PC-9 (cell line): Measurements from ENCODE around the gene RSPH1. TPM values are rescaled to one million over a fixed set of nuclear protein-coding genes. Genes with fewer than 3 reads are reported as not detected.

Source experiments
- BruUV-seq: library from RNA; stranded (reverse); fragments of 400-500 nt; replicated peaks from 2 replicates; lab custom pipeline; 2021; lab: Mats Ljungman, UMichigan
- CTCF ChIA-PET: fragments of 300-600 bp; sonication (Branson Sonifier 250); formaldehyde crosslinking; loops from one replicate; lab custom pipeline; 2022; ENCODE audit warnings: antibody characterized with exemption; lab: Charles Lee
- POLR2A ChIA-PET: fragments of 300-600 bp; sonication (Branson Sonifier 250); formaldehyde crosslinking; loops from one replicate; lab custom pipeline; 2022; ENCODE audit warnings: antibody characterized with exemption; ENCODE audit not compliant: unreplicated experiment; lab: Charles Lee
- DNase-seq, 2 experiments: peaks; one replicate each; pipeline versions ENCODE4 v3.0.0 to v3.0.0-alpha.2; 2015 to 2022; ENCODE audit warnings: mixed read lengths in 1 of 2
- H2AFZ ChIP-seq: fragments of 200-600 bp; sonication (generic); 2 replicates; pipeline ENCODE4 v1.8.1; 2017; ENCODE audit warnings: antibody characterized with exemption
- H3F3A ChIP-seq: fragments of 200-600 bp; sonication (generic); 2 replicates; pipeline ENCODE4 v1.8.1; 2017; ENCODE audit warnings: antibody characterized with exemption, mild to moderate bottlenecking, low read depth; ENCODE audit not compliant: insufficient read depth
- H3K27ac ChIP-seq: fragments of 200-600 bp; sonication (generic); 2 replicates; pipeline ENCODE4 v1.6.1; 2016; ENCODE audit warnings: mixed run types
- H3K27me3 ChIP-seq: fragments of 200-600 bp; sonication (generic); 2 replicates; pipeline ENCODE4 v1.6.1; 2016; ENCODE audit warnings: low read depth, mixed run types; ENCODE audit not compliant: insufficient read depth
- H3K36me3 ChIP-seq: fragments of 200-600 bp; sonication (generic); 2 replicates; pipeline ENCODE4 v1.6.1; 2016; ENCODE audit warnings: low read depth, mixed run types
- H3K4me1 ChIP-seq: fragments of 200-600 bp; sonication (generic); replicated peaks from 2 replicates; pipeline ENCODE4 v1.6.1; 2016; ENCODE audit warnings: mixed run types; ENCODE audit not compliant: insufficient read depth
- H3K4me2 ChIP-seq: fragments of 200-600 bp; sonication (generic); 2 replicates; pipeline ENCODE4 v1.6.1; 2017; ENCODE audit warnings: mixed run types
- H3K4me3 ChIP-seq: fragments of 200-600 bp; sonication (generic); 2 replicates; pipeline ENCODE4 v1.6.1; 2016; ENCODE audit warnings: mixed run types
- H3K79me2 ChIP-seq: fragments of 200-600 bp; sonication (generic); 2 replicates; pipeline ENCODE4 v1.6.1; 2017; ENCODE audit warnings: low read depth, mixed run types
- H3K9me2 ChIP-seq: fragments of 200-600 bp; sonication (generic); 2 replicates; pipeline ENCODE4 v1.8.1; 2017; ENCODE audit warnings: mild to moderate bottlenecking; ENCODE audit not compliant: insufficient read depth
- H3K9me3 ChIP-seq: fragments of 200-600 bp; sonication (generic); 2 replicates; pipeline ENCODE4 v1.8.1; 2016; ENCODE audit warnings: low read depth; ENCODE audit not compliant: insufficient read depth
- H4K20me1 ChIP-seq: fragments of 200-600 bp; sonication (generic); 2 replicates; pipeline ENCODE4 v1.8.1; 2017; ENCODE audit not compliant: insufficient read depth
- EZH2 ChIP-seq: fragments of 200-600 bp; sonication (generic); IDR thresholded peaks from 2 replicates; pipeline ENCODE4 v1.8.0; 2017; ENCODE audit warnings: antibody characterized with exemption, low read depth
- intact Hi-C: fragments of 100-400 bp; cut with micrococcal nuclease; formaldehyde crosslinking; loops from one replicate; pipeline ENCODE4 v1.10.0; 2022; ENCODE audit not compliant: unreplicated experiment
- total RNA-seq: library from RNA; stranded (reverse); gene quantifications from 2 replicates; pipeline ENCODE4 v1.2.3, GENCODE V29; 2021
- TF ChIP-seq, protein P1 (sequence below): fragments of 200-600 bp; sonication (generic); conservative IDR thresholded peaks from 2 replicates; pipeline ENCODE4 v1.6.1; 2017; ENCODE audit warnings: mixed run types, antibody characterized with exemption, mild to moderate bottlenecking, moderate library complexity

RSPH1 gene
- total RNA-seq, 1 experiment from 2014 or later = 8.0 TPM

GRCh38 chr21:42444745-42445059 lies 51.3 kb downstream of the RSPH1 start:
- intact Hi-C loops = no loop called here

DNA sequence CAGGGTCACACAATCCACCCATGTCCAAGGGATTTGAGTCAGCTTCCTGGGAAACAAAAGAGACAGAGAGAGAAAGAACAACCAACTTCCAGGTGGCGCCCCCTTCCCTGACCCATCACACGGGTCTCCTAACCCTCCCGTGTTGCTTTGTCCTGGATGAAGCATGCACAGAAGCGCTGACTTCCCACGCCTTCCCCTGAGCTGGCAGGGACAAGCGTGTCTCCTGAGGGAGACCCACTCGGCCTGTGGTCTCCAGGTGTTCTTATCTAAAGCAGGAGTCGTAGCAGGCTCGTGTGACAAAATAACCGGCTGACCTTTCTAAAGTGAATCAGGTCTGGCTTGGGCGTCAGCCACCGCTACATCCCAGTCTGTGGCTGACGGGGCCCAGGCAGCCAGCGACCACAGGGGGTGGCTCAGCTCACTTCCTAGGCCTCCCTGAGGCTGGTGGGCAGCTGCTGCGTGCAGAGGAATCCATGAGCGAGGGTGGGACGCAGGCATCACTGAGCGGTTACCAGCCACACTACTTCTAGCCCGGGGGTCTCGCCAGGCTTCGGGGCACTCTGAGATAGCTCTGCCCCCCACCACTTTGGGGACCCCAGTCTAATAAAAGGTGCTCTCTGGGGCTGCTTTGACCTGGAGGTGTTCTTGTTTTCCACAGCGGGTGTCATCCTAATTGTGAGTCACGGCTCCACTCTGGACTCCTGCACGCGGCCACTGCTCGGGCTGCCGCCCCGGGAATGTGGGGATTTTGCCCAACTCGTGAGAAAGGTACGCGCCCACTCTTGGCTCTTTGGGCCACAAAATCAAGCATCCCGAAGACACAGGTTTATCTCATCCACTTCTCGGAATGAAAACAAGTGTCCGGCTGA lies 51.9 kb downstream of the RSPH1 start:
- CTCF ChIA-PET = interaction anchor here (0.7 kb wide), 1 partner anchor 177 kb away, joined by 4 read pairs; no protein-coding TSS in a partner anchor
- no peaks in the 10 kb centered on the region for H3K9me2 ChIP-seq

More at GRCh38 chr21:42444745-42445059, 51.3 kb downstream of the RSPH1 start:
- DNase-seq = no peak
- Histone ChIP-seq H3K4me2 (no peak overlapping the region), H3K27ac (no peak overlapping the region), H3K9me3 (no peaks in the 10 kb centered on the region), H3K9me2 (no peaks in the 10 kb centered on the region), H3K4me3 (no peak overlapping the region), H3K36me3 (no peaks in the 10 kb centered on the region), H3K4me1 (no peaks in the 10 kb centered on the region), H4K20me1 (no peaks in the 10 kb centered on the region), H3F3A (no peaks in the 10 kb centered on the region; the same call in 1 of the 2 replicates), H2AFZ (no peak overlapping the region), H3K79me2 (no peaks in the 10 kb centered on the region), H3K27me3 (0 out of 2 replicates have a peak, but pooled peaks cover 3% of the 10 kb centered on the region)
- CTCF ChIA-PET = no interaction called here
- BruUV-seq = no TSS peak
- TF ChIP-seq, protein P1, sequence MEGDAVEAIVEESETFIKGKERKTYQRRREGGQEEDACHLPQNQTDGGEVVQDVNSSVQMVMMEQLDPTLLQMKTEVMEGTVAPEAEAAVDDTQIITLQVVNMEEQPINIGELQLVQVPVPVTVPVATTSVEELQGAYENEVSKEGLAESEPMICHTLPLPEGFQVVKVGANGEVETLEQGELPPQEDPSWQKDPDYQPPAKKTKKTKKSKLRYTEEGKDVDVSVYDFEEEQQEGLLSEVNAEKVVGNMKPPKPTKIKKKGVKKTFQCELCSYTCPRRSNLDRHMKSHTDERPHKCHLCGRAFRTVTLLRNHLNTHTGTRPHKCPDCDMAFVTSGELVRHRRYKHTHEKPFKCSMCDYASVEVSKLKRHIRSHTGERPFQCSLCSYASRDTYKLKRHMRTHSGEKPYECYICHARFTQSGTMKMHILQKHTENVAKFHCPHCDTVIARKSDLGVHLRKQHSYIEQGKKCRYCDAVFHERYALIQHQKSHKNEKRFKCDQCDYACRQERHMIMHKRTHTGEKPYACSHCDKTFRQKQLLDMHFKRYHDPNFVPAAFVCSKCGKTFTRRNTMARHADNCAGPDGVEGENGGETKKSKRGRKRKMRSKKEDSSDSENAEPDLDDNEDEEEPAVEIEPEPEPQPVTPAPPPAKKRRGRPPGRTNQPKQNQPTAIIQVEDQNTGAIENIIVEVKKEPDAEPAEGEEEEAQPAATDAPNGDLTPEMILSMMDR = no peak
- no peak for TF ChIP-seq EZH2
- POLR2A ChIA-PET = no interaction called here

DNA sequence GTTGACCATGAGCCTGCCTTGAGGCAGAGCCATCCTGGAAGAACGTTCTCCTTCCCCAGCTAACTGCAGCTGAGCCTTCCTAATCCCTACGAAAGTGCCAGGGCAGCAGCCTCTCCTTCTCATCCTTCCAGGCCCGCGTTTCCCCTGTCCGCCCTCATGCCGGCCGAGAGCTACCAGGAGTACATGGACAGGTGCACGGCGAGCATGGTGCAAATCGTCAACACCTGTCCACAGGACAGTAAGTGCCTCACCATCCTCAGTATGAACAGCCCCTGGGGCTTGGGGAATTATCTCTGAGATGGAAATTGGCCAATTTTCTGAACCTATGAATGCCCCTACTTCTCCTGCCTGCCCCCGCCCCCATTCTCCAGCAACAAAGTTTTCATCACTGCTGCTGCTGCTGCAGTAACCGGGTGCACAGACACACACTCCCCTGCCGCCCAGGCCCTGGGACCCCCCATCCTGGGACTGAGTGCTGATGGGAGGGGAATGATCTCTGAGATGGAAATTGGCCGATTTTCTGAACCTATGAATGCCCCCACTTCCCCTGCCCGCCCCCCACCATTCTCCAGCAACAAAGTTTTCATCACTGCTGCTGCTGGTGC lies 52.7 kb downstream of the RSPH1 start:
- Histone ChIP-seq H3K4me3 (no peak overlapping the region), H3K79me2 (no peaks in the 10 kb centered on the region), H3K4me2 (no peak overlapping the region), H3K36me3 (no peaks in the 10 kb centered on the region), H3K4me1 (no peaks in the 10 kb centered on the region), H4K20me1 (no peaks in the 10 kb centered on the region), H3F3A (no peaks in the 10 kb centered on the region), H3K27ac (no peak overlapping the region), H2AFZ (no peak overlapping the region), H3K9me3 (no peaks in the 10 kb centered on the region), H3K27me3 (0 out of 2 replicates have a peak, but pooled peaks cover 3% of the 10 kb centered on the region), H3K9me2 (no peaks in the 10 kb centered on the region)
- CTCF ChIA-PET = interaction anchor here (0.7 kb wide), 1 partner anchor 177 kb away, joined by 4 read pairs; no protein-coding TSS in a partner anchor
- TF ChIP-seq, protein P1 = no peak
- no peak for TF ChIP-seq EZH2
- POLR2A ChIA-PET = no interaction called here
- DNase-seq = no peak
- BruUV-seq = no TSS peak
- intact Hi-C loops = no loop called here

More for the DNA sequence above, 51.9 kb downstream of the RSPH1 start:
- H3K27me3 ChIP-seq = 0 out of 2 replicates have a peak, but pooled peaks cover 3% of the 10 kb centered on the region
- no peaks in the 10 kb centered on the region for H3K4me1 ChIP-seq
- H2AFZ ChIP-seq = no peak overlapping the region
- H3K36me3 ChIP-seq = no peaks in the 10 kb centered on the region
- H3F3A ChIP-seq = no peaks in the 10 kb centered on the region
- intact Hi-C loops = no loop called here
- POLR2A ChIA-PET = no interaction called here
- no peaks in the 10 kb centered on the region for H3K9me3 ChIP-seq
- no peak overlapping the region for H3K27ac ChIP-seq
- H4K20me1 ChIP-seq = no peaks in the 10 kb centered on the region
- no peaks in the 10 kb centered on the region for H3K79me2 ChIP-seq
- TF ChIP-seq, protein P1 = no peak
- TF ChIP-seq EZH2 = no peak
- BruUV-seq = no TSS peak
- no peak overlapping the region for H3K4me2 ChIP-seq
- H3K4me3 ChIP-seq = no peak overlapping the region
- DNase-seq = no peak
